ENCODE measurements around the gene TMEM41A.
A peak's percentile ranks its signal among the peaks of the same experiment; 100 is the strongest.

- peak in 2 of 3 experiments; percentile 10 to 51 for TF ChIP-seq CTCF (optimal IDR thresholded peaks at IDR 0.05 in 1 of 3, IDR thresholded peaks at IDR 0.05 in 1 of 3, conservative IDR thresholded peaks at IDR 0.05 in 1 of 3; ENCODE audit: extremely low read depth in 1 of 3, insufficient read depth in 2 of 3, low read length in 3 of 3)
- TF ChIP-seq EZH2 (IDR thresholded peaks at IDR 0.05; ENCODE audit: low read length) = no peak
Measured at GRCh38 chr3:185460719-185461350, 38.0 kb downstream of the TMEM41A start.

All from keratinocyte (primary cell).